Mesenteric fat pad (tissue), 1 donor: ENCODE results near the gene RNF5. TPM values are rescaled to one million over a fixed set of nuclear protein-coding genes. Genes with fewer than 3 reads are reported as not detected.
"Not testable (repeated sequence)": the region's sequence is repeated elsewhere in the genome, so short reads cannot be mapped to it uniquely, and the experiment has no call there.

Experiments
- DNase-seq: peaks from one replicate; pipeline ENCODE4 v3.0.0-alpha.2; 2020; ENCODE audit warnings: low spot score
- total RNA-seq: library from RNA; stranded (reverse); fragmentation: NEBNext Ultra II Directional; extraction: Animal tissue kit (Norgen Biotek cat#: 25700); gene quantifications from one replicate; pipeline ENCODE4 v1.2.1, GENCODE V29; 2021
- donor health status: DM: yes; HTN: yes; CAD: no.

Gene RNF5
- total RNA-seq, 1 donor from 2014 or later: 32.3 TPM

DNA sequence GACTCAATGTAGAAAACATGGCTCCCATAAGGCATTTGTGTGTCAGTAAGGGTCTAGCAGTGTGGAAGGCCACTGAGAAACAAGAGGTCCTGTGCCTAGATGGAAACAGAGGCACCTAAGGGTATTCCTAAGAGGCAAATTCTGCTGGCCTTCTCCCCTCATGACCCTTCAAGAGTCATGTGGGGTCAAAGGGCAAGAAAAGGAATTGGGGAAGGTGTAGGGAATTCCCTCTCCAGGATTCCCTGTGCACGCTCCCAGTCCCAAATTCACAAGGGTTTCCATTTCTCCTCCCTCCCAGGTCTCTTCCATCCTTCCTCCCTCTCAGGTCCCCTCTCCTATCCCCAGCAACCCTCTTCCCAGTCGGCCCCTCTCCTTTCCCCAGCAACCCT, 2.9 kb upstream of the RNF5 start:
- DNase-seq: no peak

DNA sequence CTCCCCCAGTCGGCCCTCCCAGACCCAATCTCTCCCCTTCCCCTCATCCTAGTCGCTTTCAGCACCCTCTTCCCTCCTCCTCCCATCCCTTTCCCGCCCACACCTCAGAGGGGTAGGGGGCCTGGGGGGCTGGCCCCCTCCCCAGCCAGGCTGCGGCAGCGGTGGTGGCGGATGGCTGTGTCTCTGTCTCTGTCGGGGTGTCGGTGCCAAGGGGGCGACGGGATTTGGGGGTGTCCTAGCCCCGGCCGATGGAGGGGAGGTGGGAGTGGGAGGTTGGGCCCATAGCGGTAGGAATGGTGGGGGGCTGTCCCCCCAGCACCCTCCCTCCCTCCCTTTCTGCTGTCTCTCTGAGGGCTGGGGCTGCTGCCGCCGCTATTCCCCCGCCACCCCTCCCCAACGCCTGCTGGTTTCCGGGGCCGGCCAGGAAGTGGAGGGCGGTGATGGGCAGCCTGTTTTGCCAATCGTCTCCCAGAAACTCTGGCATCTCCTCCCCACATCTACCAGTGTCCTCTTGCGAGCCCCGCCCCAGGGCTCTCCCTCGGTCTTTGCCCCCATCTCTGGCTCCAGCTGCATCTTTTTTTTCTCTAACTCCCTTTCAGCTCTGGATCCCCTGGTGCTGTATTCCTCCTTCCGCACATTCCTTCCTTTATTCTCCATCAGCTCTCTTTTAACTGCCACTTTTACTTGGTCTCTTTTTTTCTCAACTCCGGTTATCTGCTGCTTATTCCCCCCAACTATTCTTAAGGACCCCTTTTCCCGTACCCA, 2.3 kb upstream of the RNF5 start, which contains the start of gene AGPAT1:
Gene AGPAT1 (minus strand): TSS at position 374 of the 765 bp plus-strand sequence. CDS start 4,588 bp downstream, outside the sequence.
- peak; percentile 96 for DNase-seq

DNA sequence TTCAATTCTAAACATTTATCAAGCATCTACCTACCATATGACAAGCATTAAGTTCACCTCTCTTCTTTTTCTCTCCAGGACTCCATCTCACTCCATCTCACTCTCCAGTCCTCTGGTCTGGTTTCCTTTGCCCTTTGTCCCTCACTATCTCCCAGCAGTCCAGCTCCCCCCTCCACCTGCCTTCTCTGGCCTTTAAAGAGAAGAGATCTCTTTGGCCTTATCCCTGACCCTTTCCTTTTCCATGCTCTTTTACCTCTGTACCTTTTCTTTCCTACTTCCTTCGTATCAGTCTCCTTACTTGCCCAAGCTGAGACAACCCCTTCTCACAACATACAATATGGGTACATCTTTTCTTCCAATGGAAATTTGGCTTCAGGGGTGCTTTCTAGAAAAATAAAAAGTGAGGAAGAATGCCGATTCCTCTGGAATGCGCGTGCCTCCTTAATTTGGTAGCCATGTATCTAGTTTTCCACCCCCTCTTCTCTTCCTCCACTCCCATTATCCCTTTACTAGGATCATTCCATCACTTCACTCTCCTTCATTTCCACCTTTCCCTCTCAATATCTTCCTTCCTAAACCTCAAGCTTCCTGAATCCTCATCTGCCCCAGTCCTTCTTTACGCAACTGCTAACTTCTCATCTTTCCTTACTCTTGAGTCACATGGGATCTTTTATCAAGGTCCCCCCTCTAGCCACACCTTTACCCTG, 1.6 kb upstream of the RNF5 start:
- DNase-seq: no peak

DNA sequence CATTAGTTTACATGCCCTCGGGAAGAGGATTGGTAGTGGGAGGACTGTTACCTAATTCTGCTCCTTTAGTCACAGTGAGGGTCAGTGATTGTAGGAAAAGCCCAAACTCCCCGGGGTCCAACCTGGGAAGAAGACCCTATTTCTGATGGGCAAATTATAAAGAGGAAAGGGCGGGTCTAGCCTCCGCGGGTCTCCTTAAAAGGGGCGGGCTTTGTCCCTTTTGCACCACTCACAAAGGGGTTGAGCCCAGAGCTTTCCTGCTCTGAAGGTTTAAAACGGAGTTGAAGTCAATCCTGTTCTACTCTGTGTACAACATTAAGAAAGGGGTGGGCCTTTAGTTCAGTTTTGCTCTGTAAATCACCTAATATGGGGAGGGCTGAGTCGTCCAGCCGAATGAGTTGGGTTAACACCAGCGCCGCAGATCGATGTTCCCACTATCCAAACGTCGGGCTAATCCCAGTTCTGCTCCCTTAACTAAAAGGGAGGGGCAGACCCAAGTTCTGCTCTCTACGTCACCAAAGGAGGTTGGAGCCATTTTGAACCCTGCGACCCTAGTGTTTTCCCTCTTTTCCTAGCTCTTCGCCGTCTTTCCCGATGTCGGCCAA, 920 bp upstream of the RNF5 start:
- no peak for DNase-seq

DNA sequence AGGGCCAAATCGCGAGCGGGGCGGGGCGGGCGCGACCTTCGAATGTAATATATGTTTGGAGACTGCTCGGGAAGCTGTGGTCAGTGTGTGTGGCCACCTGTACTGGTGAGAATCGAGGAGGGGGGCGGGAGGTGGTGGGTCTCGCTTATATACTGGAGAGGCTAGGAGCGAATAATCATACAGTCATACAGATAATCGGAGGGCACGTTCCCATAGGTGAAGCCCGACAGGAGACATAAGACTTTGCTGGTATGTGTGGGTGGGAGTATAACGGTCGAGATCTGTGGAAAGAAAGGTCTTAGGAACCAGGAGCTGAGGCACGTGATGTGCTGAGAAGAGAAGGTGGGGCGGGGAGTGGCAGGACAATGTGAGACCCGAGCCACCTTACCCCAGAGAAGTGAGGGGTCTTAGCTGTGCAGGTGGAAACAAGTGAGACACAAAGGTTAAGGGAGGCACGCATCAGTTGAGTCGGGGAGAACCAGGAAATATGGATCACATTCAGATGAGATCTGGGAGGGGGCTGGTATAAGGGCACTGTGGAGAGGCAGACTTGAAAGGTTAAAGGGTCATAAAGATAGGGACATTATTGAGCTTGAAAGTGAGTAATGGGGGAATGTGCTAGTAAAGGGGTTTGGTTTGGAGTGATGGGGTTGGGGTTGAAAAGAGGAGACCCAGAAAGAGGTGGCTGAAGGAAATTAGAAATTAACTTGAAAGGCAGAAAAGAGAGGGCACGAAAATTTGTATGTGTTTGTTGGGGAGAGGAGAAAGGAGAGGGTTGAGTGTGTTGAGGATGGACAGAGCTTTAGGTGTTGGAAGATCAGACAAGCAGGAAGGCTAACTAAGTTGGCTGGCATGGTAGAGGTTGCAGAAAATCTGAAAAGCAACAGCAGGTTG, 589 bp downstream of the RNF5 start:
- DNase-seq: no peak

DNA sequence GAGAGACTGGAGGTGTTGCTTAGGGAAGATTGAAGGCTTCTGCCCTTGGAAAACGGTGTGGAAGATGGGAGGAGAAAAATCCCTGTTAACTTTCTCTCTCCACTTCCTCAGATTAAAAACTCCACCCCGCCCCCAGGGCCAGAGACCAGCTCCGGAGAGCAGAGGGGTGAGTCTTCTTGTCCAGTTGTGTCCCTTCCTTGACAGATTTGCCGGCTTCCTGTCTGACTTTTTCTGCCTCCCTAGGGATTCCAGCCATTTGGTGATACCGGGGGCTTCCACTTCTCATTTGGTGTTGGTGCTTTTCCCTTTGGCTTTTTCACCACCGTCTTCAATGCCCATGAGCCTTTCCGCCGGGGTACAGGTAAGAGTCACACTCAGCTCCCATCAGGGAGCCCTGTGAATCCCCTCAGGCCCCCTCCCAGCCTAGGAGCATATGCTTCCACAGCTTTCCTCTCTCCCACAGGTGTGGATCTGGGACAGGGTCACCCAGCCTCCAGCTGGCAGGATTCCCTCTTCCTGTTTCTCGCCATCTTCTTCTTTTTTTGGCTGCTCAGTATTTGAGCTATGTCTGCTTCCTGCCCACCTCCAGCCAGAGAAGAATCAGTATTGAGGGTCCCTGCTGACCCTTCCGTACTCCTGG, 1.7 kb downstream of the RNF5 start:
- no peak for DNase-seq

DNA sequence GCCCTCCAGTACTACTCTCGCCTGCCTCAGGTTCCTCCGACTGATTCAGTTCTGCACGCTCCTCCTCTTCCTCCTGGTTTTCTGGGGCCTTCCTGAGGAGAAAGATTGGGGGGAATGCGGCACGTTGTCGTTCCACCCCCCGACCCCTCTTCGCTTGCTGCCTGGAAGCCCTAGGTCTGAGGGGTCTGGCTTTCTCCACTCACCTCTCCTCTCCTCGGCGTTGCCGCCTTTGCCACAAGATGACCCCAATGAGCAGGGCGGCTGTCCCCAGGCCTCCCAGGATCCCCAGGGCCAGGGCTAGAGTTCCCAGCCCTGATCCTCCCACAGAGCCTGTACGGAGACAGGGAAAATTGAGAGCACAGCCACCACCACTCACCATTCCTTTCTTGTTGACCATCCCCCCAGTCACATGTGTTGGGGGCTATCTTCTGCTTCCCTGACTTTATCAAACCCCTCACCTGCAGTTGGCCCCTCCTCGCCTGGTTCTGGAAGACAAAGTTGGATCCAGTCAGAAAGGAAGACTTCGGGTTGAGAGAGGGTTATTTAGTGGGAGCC, 3.0 kb downstream of the RNF5 start:
- no peak for DNase-seq

DNA sequence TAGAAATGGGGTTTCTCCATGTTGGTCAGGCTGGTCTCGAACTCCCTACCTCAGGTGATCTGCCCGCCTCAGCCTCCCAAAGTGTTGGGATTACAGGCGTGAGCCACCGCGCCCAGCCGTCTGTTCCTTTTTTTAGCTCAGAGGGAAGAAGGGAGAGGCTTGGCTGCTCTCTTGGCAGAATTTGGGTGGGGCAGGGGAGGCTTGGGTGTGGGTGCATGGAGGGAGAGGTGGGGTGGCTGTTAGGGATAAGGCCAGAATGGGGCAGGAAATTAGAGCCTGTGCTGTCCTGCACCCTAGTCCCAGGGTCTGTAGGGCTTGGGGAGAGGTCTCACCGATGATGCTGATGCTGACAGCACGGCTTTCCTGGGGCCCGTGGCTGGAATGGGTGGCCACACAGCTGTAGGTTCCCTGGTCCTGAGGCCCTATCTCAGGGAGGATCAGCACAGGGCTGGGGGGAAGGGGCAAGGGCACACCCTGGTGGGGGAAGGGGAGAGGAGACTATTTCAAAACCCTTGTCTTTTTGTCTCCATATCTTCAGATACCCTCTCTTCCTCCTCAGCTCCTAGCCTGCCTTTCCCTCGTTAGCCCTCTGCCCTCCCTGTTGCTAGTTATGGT, 3.8 kb downstream of the RNF5 start:
- no peak for DNase-seq

DNA sequence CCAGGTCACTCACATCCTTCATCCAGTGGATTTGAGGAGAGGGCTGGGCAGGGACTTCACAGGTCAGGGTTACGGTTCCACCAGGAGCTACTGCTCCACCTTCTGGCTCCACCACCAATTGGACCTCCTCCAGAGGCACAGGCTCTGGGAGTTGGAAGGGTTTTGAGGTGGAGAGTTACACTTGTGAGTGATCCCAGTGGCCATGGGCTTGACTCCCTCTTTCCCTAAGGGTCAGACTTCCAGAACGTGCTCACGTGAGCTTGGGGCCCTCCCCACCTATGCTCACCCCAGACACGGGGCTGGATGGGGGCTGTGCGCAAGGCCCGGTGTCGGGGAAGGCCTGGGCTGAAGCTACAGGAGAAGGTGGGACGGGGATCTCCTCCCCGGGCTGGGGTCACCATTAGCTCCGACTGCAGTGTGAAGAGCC, 4.4 kb downstream of the RNF5 start:
- no peak for DNase-seq

DNA sequence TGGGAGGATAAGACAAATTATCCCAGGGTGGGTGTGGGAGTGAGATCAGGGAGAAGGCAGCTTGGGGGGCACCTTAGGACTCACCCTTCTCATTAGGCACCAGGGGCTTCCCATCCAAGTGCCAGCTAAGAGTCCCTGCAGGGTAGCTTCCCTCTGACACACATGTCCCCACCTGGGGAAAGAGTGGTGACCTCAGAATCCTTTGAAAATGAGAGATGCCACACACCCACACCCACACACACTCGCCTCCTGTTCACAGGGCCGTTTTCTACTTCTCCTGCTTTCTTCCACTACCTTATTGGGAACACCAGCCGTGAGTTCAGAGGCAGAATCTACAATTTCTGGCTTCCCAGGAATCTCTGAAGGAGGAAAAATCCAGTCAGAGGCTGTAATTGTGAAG, 4.8 kb downstream of the RNF5 start:
- DNase-seq: no peak

DNA sequence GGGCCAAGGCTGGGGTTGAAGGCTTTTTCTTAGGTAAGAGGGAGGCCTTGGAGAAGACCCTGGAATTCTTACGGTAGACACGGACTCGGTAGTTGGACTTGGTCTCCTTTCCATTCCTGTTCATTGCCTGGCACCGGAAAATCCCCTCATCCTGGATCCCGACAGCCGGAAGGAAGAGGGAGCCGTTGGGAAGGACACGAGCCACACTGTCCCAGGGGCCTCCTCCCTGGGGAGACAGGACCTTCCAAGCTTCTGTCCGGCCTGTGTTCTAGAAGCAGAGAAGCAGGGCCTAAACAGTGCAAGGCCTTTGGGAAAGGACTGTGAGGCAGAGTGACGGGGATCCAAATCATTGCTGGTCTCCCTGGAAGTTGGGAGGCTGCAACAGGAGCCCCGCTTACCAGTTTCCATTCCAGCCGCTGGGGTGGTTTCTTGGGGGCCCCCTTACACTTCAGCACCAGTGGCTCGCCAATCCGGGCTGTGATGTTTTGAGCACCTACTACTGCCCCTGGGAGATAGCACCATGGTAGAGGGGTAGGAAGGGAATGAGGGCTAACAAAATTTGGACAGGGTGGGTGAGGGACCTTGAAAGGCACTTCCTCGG, 5.4 kb downstream of the RNF5 start:
- no peak for DNase-seq

DNA sequence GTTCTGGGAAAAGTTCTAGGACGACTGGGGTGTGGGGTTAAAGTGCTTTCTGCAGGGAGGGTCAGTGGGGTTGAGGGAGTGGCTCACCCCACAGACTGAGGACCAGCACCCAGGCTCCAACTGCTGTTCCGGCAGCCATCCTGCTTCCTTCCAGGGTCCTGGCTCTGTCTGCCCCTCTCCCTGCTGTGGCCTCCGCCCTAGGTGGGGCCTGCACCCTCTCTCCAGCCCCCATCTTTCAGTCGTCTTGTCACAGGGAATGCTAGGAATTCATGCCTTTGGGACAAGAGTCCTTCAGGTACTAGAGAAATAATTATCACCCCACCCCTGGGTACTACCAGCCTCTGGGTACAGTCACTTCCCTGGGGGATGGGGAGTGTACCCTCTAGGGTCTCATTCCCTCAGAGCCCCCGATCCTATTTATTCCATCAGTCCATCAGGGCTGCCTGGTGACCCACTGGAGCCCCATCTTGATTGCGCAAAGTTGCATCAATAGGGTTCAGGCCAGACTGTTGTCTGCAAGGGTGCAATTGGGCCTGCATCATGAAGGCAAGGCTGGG, 6.0 kb downstream of the RNF5 start, which contains the start of gene AGER:
Gene AGER (minus strand): TSS at position 170 of the 557 bp plus-strand sequence. CDS start 31 bp downstream, at position 139.
- no peak for DNase-seq

DNA sequence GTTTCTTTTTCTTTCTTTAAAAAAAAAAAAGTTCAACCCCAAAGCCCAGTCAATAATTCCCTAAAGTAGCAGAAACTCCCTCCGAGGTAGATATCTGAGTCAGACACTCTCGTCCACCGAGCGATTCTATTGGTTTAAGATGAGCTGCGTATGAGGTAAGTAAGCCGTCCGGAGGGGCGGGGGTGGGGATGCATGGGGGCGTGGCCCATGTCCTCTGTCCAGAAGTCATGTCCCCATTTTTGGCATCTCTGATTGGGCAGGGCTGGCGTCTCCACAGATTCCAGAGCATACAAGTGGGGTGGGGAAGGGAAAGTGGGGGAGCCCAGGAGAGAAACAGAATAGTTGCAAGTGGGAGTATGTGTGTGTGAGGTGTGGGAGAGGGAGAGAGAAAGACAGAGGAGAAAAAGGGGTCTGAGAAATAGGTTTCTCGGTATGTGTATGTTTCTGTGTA, 7.5 kb downstream of the RNF5 start:
- DNase-seq: not testable (repeated sequence)

DNA sequence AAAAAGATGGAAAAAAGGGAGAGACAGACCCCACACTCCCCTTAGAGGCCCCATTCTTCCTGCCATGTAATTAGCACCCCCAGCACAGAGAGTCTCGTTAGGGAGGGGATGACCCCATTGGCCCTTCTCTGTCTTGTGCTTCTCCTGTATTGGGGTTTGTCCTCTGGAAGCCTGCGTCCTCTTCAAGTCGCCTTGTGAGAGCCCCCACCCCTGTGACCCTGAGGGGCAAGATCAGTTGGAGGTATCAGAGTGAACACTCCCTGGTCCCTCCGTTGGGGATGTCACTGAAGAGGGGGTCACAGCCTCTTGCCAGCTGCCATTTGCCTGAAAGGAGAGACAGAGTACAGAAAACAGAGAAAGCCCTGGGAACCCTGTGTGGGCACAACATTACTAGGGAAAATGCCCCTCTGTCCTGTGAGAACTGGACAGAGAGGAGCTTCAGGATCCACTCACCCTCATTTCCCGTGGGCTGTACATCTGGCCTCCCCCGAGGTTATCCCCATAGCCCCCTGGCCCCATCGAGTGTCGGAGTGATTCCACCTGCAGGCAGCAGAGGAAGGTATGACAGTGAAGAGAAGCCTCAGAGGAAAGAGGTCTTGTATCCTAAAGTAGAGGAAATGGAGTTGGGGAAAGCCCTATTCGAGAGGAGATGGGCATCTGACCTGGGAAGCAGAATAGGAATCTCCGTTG, 8.1 kb downstream of the RNF5 start:
- DNase-seq: not testable (repeated sequence)

DNA sequence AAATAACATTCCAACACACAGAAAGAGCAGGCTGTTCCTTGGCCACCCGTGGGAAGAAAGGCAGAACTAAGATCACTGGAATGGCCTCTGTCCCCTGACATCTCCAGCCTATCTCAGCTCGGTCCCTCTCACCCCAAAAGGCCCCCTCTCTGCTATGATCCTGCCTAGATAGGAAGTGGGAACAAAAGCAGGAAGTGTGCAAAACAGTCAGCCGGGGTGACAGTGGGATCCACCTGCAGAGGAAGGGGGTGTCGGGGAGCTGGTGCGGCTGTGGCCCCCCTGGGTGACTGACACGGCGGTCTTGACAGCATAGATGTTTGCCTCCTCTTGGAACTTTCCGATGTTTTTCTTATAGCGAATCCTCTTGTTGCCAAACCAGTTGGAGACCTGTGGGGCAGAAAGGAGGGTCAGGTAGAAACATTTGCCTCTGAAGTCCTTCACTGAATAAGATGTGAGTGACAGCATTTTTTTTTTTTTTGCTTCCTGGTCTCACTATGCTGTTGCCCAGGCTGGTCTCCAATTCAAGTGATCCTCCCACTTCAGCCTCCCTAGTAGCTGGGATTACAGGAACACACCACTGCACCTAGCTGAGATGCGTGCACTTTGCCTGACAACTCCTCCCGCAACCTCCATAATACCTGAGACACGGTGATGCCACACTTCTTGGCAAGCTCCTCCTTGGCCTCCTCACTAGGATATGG, 9.0 kb downstream of the RNF5 start:
- DNase-seq: no peak

DNA sequence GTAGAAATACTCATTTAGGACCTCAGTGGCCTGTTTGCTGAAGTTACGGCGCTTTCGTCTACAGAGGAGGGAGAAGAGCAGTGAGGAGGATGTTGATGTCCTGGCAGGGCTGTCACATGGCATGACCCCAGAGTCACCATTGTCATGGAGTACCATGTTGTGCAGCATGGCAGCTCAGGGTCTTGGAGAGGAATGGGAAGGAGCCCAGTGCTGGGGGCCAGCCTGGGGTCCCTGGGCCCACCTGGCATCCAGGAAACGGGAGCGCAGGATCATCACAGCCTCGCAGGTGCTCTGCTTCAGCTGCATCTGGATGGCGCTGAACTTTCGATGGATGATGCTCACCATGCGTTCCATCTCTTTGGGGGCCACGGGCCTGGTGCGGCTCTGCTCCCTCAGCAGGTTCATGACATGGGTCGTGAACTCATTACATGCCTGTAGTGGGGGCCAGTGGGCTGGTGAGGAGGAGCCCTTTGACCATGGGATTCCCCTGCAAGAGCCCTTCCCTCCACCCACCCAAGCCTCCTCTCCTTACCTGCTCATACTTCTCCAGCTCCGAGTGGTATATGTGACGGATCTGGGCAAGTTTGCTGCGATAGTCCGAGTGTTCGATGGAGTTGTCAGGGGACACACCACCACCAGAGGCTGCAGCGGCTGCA, 9.6 kb downstream of the RNF5 start:
- DNase-seq: not testable (repeated sequence)

DNA sequence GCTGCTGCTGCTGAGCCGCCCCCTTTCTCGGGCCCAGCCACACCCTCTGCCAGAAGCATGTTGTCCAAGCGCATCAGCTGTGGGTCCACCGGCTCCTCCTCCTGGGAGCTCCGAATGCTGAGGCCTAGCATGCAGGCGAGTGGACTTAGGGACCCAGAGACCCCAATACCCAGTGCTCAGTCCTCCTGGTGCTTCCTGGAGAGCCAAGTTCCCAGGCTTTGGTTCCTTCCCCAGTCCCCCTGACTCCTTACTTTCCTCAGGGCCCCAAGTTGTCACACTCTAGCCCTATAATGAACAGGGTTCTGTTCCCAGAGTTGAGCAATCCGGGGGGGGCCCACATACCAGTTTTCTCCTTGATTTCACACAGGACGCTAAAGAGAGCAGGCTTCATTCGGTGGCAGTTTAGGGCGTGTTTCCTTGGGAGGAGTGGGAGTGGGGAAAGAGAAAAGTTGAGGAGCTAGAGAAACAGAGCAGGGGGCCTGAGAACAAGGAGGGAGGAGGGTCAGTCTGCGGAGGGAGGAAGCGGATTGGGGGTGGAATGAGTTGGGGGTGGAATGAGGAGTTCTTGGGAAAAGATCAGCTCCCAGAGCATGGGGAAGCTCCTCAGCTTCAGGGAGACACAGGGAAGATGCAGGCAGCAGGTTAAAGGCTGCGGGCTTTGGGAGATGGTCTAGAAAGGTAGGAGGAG, 10.3 kb downstream of the RNF5 start:
- no peak for DNase-seq
